ENCODE results near the gene CRIM1.

DNA sequence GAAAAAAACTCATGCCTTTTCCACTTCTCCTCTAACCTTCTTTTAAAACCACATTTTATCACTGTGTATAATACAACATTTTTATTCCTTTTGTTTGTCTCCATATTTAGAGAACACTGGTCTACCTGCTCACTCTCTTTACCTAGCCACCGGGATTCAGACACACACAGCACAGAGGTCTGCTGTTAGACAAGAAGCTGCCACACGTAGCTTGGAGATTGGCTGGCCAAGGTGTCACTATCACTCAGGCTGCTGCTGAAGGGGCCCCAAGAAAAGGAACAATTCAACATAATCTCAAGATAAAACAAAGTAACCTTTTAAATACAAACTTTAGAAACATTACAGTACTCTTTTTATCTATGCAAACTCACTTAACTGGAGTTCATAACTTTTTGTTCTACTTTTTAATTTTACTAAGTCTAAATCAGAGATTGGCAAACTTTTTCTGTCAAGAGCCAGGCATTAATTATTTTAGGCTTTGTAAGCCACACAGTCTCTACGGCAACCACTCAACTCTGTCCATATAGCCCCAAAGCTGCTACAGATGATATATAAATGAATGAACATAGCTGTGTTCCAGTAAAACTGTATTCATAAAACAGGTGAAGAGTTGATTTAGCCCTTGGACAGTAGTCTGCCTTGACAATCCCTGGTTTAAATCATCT, 216.6 kb downstream of the CRIM1 start:
- TF ChIP-seq, protein P1, sequence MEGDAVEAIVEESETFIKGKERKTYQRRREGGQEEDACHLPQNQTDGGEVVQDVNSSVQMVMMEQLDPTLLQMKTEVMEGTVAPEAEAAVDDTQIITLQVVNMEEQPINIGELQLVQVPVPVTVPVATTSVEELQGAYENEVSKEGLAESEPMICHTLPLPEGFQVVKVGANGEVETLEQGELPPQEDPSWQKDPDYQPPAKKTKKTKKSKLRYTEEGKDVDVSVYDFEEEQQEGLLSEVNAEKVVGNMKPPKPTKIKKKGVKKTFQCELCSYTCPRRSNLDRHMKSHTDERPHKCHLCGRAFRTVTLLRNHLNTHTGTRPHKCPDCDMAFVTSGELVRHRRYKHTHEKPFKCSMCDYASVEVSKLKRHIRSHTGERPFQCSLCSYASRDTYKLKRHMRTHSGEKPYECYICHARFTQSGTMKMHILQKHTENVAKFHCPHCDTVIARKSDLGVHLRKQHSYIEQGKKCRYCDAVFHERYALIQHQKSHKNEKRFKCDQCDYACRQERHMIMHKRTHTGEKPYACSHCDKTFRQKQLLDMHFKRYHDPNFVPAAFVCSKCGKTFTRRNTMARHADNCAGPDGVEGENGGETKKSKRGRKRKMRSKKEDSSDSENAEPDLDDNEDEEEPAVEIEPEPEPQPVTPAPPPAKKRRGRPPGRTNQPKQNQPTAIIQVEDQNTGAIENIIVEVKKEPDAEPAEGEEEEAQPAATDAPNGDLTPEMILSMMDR (IDR thresholded peaks at IDR 0.05), result no peak
- TF ChIP-seq POLR2A (IDR thresholded peaks at IDR 0.05), result no peak
- TF ChIP-seq EP300 (IDR thresholded peaks at IDR 0.05), result no peak

Data from tibial nerve (tissue), 4 donors.